Trophoblast cell (in vitro differentiated cells and primary cell): ENCODE data around the gene SPIB.

Source experiments
- DNase-seq, 2 donors: peaks; one replicate each; pipeline ENCODE4 v3.0.0-alpha.2; 2016
- H2AFZ ChIP-seq: 2 replicates; pipeline ENCODE4 v1.6.1; 2013; ENCODE audit warnings: low read length, moderate library complexity, mild to moderate bottlenecking; ENCODE audit not compliant: insufficient read depth, poor library complexity
- H2AK5ac ChIP-seq: 2 replicates; pipeline ENCODE4 v1.6.1; 2013; ENCODE audit warnings: mild to moderate bottlenecking, low read length
- H2BK120ac ChIP-seq: 2 replicates; pipeline ENCODE4 v1.6.1; 2013; ENCODE audit warnings: low read length, mild to moderate bottlenecking, moderate library complexity; ENCODE audit not compliant: insufficient read depth, poor library complexity
- H2BK12ac ChIP-seq: 2 replicates; pipeline ENCODE4 v1.6.1; 2013; ENCODE audit warnings: mild to moderate bottlenecking, low read length, moderate library complexity
- H2BK5ac ChIP-seq: 2 replicates; pipeline ENCODE4 v1.6.1; 2013; ENCODE audit warnings: low read length, low read depth, moderate library complexity, mild to moderate bottlenecking; ENCODE audit not compliant: poor library complexity
- H3K14ac ChIP-seq: 2 replicates; pipeline ENCODE4 v1.6.1; 2013; ENCODE audit warnings: mild to moderate bottlenecking, low read length
- H3K18ac ChIP-seq: 2 replicates; pipeline ENCODE4 v1.6.1; 2013; ENCODE audit warnings: mild to moderate bottlenecking, low read length
- H3K23ac ChIP-seq: 2 replicates; pipeline ENCODE4 v1.6.1; 2013; ENCODE audit warnings: low read length
- H3K27ac ChIP-seq: 2 replicates; pipeline ENCODE4 v1.5.1; 2013; ENCODE audit warnings: low read depth, mild to moderate bottlenecking, inconsistent platforms, low read length, moderate library complexity
- H3K27me3 ChIP-seq: 2 replicates; pipeline ENCODE4 v1.6.1; 2013; ENCODE audit warnings: inconsistent platforms, mild to moderate bottlenecking, low read length, moderate library complexity; ENCODE audit not compliant: insufficient read depth
- H3K36me3 ChIP-seq, 2 experiments: 1 replicate in 1 of 2; 2 replicates in 1 of 2; pipeline ENCODE4 v1.6.1; 2013; ENCODE audit warnings: low read length in 2 of 2, mild to moderate bottlenecking in 2 of 2, moderate library complexity in 1 of 2; ENCODE audit not compliant: insufficient read depth in 2 of 2, control insufficient read depth in 1 of 2
- H3K4ac ChIP-seq: 2 replicates; pipeline ENCODE4 v1.6.1; 2013; ENCODE audit warnings: low read depth, mild to moderate bottlenecking, low read length, moderate library complexity
- H3K4me1 ChIP-seq, 2 experiments: 1 replicate in 1 of 2; 2 replicates in 1 of 2; pipeline ENCODE4 v1.6.1; 2013; ENCODE audit warnings: low read length in 2 of 2, mild to moderate bottlenecking in 2 of 2, moderate library complexity in 1 of 2; ENCODE audit not compliant: insufficient read depth in 2 of 2, control insufficient read depth in 1 of 2
- H3K4me2 ChIP-seq: 2 replicates; pipeline ENCODE4 v1.6.1; 2013; ENCODE audit warnings: inconsistent platforms, mild to moderate bottlenecking, low read length, moderate library complexity
- H3K4me3 ChIP-seq: 2 replicates; pipeline ENCODE4 v1.5.1; 2013; ENCODE audit warnings: mild to moderate bottlenecking, low read depth, low read length, inconsistent platforms
- H3K79me1 ChIP-seq: one replicate; pipeline ENCODE4 v1.6.1; 2013; ENCODE audit warnings: low read length
- H3K79me2 ChIP-seq: 2 replicates; pipeline ENCODE4 v1.6.1; 2013; ENCODE audit warnings: low read length, mild to moderate bottlenecking; ENCODE audit not compliant: control insufficient read depth, insufficient read depth, poor library complexity
- H3K9ac ChIP-seq: 2 replicates; pipeline ENCODE4 v1.6.1; 2013; ENCODE audit warnings: mild to moderate bottlenecking, low read length
- H3K9me3 ChIP-seq: 2 replicates; pipeline ENCODE4 v1.6.1; 2013; ENCODE audit warnings: low read depth, mild to moderate bottlenecking, control low read depth, inconsistent platforms, low read length; ENCODE audit not compliant: insufficient read depth
- H4K12ac ChIP-seq: 2 replicates; pipeline ENCODE4 v1.6.1; 2013; ENCODE audit warnings: low read depth, mild to moderate bottlenecking, low read length, moderate library complexity
- H4K8ac ChIP-seq: 2 replicates; pipeline ENCODE4 v1.6.1; 2013; ENCODE audit warnings: low read depth, mild to moderate bottlenecking, low read length, moderate library complexity
- H4K91ac ChIP-seq: one replicate; pipeline ENCODE4 v1.6.1; 2013; ENCODE audit warnings: low read depth, mild to moderate bottlenecking, low read length, moderate library complexity
- WGBS: extraction: QIAGEN DNeasy Blood & Tissue Kit; methylation state at CpG from one replicate; pipeline ENCODE4 v1.1.7; 2013; ENCODE audit warnings: missing lambda C conversion rate; ENCODE audit not compliant: insufficient read length, insufficient coverage; ENCODE audit errors: extremely low coverage; 5-methylcytosine and 5-hydroxymethylcytosine counted together

Gene SPIB

DNA sequence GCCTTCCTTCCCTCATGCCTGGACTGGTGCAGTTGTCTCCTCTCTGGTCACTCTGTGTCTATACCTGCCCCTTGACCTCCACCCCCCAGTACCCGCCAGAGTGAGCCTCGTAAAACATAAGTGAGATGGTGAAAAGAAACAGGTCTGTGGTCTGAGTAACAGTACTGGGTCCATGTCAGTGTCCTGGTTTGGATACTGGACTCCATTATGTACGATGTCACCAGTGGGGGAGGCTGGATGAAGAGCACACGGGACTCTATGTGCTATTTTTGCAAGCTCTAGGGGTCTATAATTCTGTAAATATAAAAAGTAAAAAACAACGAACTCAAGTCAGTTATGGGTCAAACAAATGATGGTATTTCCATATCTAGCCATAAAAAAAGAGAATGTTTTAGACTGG, 28.3 kb downstream of the SPIB start:
- no peak overlapping the region for H2AK5ac ChIP-seq
- no peak overlapping the region for H3K27ac ChIP-seq
- H3K14ac ChIP-seq: no peak overlapping the region
- H3K79me2 ChIP-seq: no peaks in the 10 kb centered on the region
- H2BK12ac ChIP-seq: no peak overlapping the region
- peaks cover 9% of the 10 kb centered on the region for H3K9me3 ChIP-seq
- no peak overlapping the region for H4K91ac ChIP-seq
- no peak overlapping the region for H3K4me3 ChIP-seq
- no peaks in the 10 kb centered on the region for H3K79me1 ChIP-seq
- DNase-seq: no peak
- no peaks in the 10 kb centered on the region for H3K36me3 ChIP-seq
- H4K12ac ChIP-seq: no peak overlapping the region
- H3K4me2 ChIP-seq: no peak overlapping the region
- H2AFZ ChIP-seq: no peak overlapping the region
- no peak overlapping the region for H2BK120ac ChIP-seq
- no peaks in the 10 kb centered on the region for H3K27me3 ChIP-seq
- no peak overlapping the region for H3K4ac ChIP-seq
- no CpG with 5 or more reads among the region's 5 CpGs for WGBS
- no peak overlapping the region for H3K9ac ChIP-seq
- no peak overlapping the region for H4K8ac ChIP-seq
- H3K4me1 ChIP-seq: no peaks in the 10 kb centered on the region
- H2BK5ac ChIP-seq: no peak overlapping the region
- no peak overlapping the region for H3K23ac ChIP-seq
- no peak overlapping the region for H3K18ac ChIP-seq

DNA sequence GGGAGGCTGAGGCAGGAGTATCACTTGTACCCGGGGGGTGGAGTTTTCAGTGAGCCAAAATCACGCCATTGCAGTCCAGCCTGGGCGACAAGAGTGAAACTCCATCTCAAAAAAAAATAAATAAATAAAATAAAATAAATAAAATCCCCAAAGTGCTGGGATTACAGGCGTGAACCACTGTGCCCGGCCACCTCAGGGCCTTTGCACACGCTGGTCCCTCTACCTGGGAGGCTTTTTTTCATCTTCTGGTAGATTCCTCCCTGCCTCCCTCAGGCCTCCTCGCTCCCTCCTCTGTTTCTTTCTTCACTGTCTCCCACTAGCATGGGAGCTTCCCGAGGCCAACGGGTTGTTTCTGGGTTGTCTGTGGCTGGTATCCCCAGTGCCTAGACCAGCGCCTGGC, 29.0 kb downstream of the SPIB start:
- WGBS: no CpG with 5 or more reads among the region's 10 CpGs

DNA sequence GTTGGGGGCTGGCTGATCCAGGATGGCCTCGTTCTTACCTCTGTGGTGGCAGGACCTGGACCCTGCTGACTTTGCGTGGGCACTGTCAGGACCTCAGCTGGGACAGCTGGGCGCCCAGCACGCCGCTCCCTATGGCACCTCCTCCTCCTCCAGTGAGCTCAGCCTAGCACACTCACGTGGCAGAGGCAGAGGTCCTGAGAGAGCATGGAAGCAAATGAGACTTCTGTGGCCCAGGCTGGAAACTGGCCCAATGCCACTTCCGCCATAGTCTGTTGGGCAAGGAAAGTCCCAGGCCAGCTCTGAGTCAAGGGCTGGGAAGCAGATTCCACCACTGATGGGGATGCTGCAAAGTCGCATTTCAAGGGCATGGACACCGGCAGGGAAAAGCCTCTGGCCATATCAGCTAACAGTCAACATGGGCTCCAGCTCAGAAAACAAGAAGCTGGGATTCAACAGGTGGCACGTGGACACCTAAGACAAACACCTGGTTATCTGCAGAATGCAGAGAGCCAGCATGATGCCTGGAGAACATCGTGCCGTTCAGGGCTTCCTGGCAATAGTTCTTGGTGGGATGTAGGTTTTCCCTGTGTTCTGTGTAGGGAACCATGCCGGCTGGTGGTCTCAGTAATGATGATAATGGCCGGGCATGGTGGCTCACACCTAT, 30.6 kb downstream of the SPIB start:
- Histone ChIP-seq H3K9me3 (peaks cover 9% of the 10 kb centered on the region), H4K91ac (no peak overlapping the region), H2BK120ac (no peak overlapping the region), H3K23ac (no peak overlapping the region), H3K4me3 (no peak overlapping the region), H3K9ac (no peak overlapping the region), H3K4me1 (no peaks in the 10 kb centered on the region), H3K79me2 (no peaks in the 10 kb centered on the region), H3K14ac (no peak overlapping the region), H3K36me3 (no peaks in the 10 kb centered on the region), H3K18ac (no peak overlapping the region), H4K12ac (no peak overlapping the region), H4K8ac (no peak overlapping the region), H3K27me3 (no peaks in the 10 kb centered on the region), H3K79me1 (no peaks in the 10 kb centered on the region), H3K4me2 (no peak overlapping the region), H2BK12ac (no peak overlapping the region), H2AFZ (no peak overlapping the region), H3K27ac (no peak overlapping the region), H2AK5ac (no peak overlapping the region), H2BK5ac (no peak overlapping the region), H3K4ac (no peak overlapping the region)
- no peak for DNase-seq
- WGBS: no CpG with 5 or more reads among the region's 14 CpGs

More for the DNA sequence above, 29.0 kb downstream of the SPIB start:
- Histone ChIP-seq H2BK12ac (no peak overlapping the region), H3K4me2 (no peak overlapping the region), H3K27ac (no peak overlapping the region), H3K14ac (no peak overlapping the region), H3K9ac (no peak overlapping the region), H3K4ac (no peak overlapping the region), H3K18ac (no peak overlapping the region), H2AFZ (no peak overlapping the region), H2BK5ac (no peak overlapping the region), H2BK120ac (no peak overlapping the region), H3K23ac (no peak overlapping the region), H3K79me1 (no peaks in the 10 kb centered on the region), H3K79me2 (no peaks in the 10 kb centered on the region), H4K91ac (no peak overlapping the region), H4K8ac (no peak overlapping the region), H3K27me3 (no peaks in the 10 kb centered on the region), H4K12ac (no peak overlapping the region), H3K4me1 (no peaks in the 10 kb centered on the region), H2AK5ac (no peak overlapping the region), H3K9me3 (peaks cover 9% of the 10 kb centered on the region), H3K36me3 (no peaks in the 10 kb centered on the region), H3K4me3 (no peak overlapping the region)
- DNase-seq: no peak

DNA sequence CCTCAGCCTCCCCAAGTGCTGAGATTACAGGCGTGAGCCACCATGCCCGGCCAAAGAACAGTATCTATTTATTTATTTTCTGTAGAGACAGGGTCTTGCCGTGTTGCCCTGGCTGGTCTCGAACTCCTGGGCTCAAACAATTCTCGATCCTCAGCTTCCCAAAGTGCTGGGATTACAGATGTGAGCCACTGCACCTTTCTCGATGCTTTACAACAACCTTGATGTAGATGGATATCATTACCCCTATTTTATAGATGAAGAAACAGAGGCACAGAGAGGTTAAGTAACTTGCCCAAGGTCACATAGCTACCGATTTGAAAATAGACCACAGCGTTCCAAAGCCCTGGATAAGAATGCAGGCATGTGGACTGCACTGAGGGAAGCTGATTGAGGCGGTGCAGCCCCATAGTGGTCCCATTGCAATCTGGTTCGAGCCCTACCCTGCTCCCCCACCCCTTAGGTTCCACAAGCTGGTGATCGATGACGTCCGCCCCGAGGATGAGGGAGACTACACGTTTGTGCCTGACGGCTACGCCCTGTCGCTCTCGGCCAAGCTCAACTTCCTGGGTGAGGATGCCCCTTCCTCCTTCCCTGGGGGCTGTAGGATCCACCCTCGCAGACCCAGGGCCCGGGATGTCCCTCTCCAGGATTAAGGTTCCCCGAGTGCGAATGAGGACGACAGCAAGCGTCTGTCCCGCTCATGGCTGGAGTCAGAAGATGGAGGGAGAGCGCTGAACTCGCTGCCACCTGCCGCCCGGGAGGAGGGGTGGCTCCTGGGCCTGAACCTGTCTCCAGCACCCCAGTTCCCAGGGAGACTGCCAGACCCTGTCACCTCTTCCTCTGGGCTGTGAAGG, 31.9 kb downstream of the SPIB start:
- no peak overlapping the region for H3K23ac ChIP-seq
- no peak overlapping the region for H2BK5ac ChIP-seq
- H3K36me3 ChIP-seq: no peaks in the 10 kb centered on the region
- no peak overlapping the region for H3K4me2 ChIP-seq
- peaks cover 8% of the 10 kb centered on the region for H3K9me3 ChIP-seq
- H2AK5ac ChIP-seq: no peak overlapping the region
- no peak overlapping the region for H4K8ac ChIP-seq
- H2BK12ac ChIP-seq: no peak overlapping the region
- H3K9ac ChIP-seq: no peak overlapping the region
- no peak overlapping the region for H3K4me3 ChIP-seq
- H2AFZ ChIP-seq: no peak overlapping the region
- no peak overlapping the region for H4K91ac ChIP-seq
- no peak overlapping the region for H4K12ac ChIP-seq
- no peaks in the 10 kb centered on the region for H3K79me1 ChIP-seq
- DNase-seq: no peak
- no peak overlapping the region for H3K14ac ChIP-seq
- H2BK120ac ChIP-seq: no peak overlapping the region
- H3K27ac ChIP-seq: no peak overlapping the region
- H3K18ac ChIP-seq: no peak overlapping the region
- H3K27me3 ChIP-seq: no peaks in the 10 kb centered on the region
- H3K4me1 ChIP-seq: no peaks in the 10 kb centered on the region
- H3K79me2 ChIP-seq: no peaks in the 10 kb centered on the region
- H3K4ac ChIP-seq: no peak overlapping the region
- no CpG with 5 or more reads among the region's 30 CpGs for whole genome bisulfite sequencing
